ENCODE results near the gene PPFIA3.

Gene PPFIA3

GRCh38 chr19:49119411-49120324 is at the start of gene PPFIA3:
PPFIA3 (plus strand) TSS chr19:49119544; CDS start chr19:49127874, 8,330 bp downstream.
- DNase-seq (ENCODE audit: low spot score): peak; percentile 47

- DNase-seq (ENCODE audit: low spot score): no peak
Measured at GRCh38 chr19:49070416-49070815, 48.9 kb upstream of the PPFIA3 start.

GRCh38 chr19:49071860-49072547 is 47.3 kb upstream of the PPFIA3 start:
- DNase-seq (ENCODE audit: low spot score): no peak

- peak; percentile 48 for DNase-seq (ENCODE audit: low spot score)
Measured at GRCh38 chr19:49073514-49074378, 45.6 kb upstream of the PPFIA3 start.

- DNase-seq (ENCODE audit: low spot score): peak; percentile 80
Measured at GRCh38 chr19:49074869-49075268, 44.5 kb upstream of the PPFIA3 start.

- DNase-seq (ENCODE audit: low spot score): no peak
Measured at GRCh38 chr19:49080392-49080791, 39.0 kb upstream of the PPFIA3 start.

GRCh38 chr19:49081273-49081672 is 38.1 kb upstream of the PPFIA3 start:
- DNase-seq (ENCODE audit: low spot score): no peak

GRCh38 chr19:49084206-49085019 is 34.9 kb upstream of the PPFIA3 start:
- no peak for DNase-seq (ENCODE audit: low spot score)

- peak; percentile 99 for DNase-seq (ENCODE audit: low spot score)
Measured at GRCh38 chr19:49085020-49085867, 34.1 kb upstream of the PPFIA3 start, which contains the start of gene SNRNP70. SNRNP70 (plus strand) TSS chr19:49085451; CDS start chr19:49086415, 964 bp downstream.

GRCh38 chr19:49085868-49086232 is 33.5 kb upstream of the PPFIA3 start:
- no peak for DNase-seq (ENCODE audit: low spot score)

GRCh38 chr19:49086296-49086695 is 33.0 kb upstream of the PPFIA3 start:
- DNase-seq (ENCODE audit: low spot score): no peak

GRCh38 chr19:49091391-49092038 is 27.8 kb upstream of the PPFIA3 start:
- DNase-seq (ENCODE audit: low spot score): no peak

- DNase-seq (ENCODE audit: low spot score): no peak
Measured at GRCh38 chr19:49092686-49093085, 26.7 kb upstream of the PPFIA3 start.

GRCh38 chr19:49094505-49095482 is 24.6 kb upstream of the PPFIA3 start:
- DNase-seq (ENCODE audit: low spot score): peak; percentile 67

- DNase-seq (ENCODE audit: low spot score): peak; percentile 85
Measured at GRCh38 chr19:49097453-49098288, 21.7 kb upstream of the PPFIA3 start.

- DNase-seq (ENCODE audit: low spot score): no peak
Measured at GRCh38 chr19:49098795-49099194, 20.5 kb upstream of the PPFIA3 start.

GRCh38 chr19:49101160-49101559 is 18.2 kb upstream of the PPFIA3 start:
- DNase-seq (ENCODE audit: low spot score): no peak

GRCh38 chr19:49102303-49102702 is 17.0 kb upstream of the PPFIA3 start:
- DNase-seq (ENCODE audit: low spot score): no peak

Data from cerebellar cortex (tissue), 1 donor.